Stomach (tissue), 4 donors: ENCODE data around the gene PRDM8.

Source experiments
- CTCF ChIP-seq, 7 experiments: fragments of 450-650 bp in 4 of 7; fragments of 200-600 bp in 3 of 7; sonication (generic) in 3 of 7; IDR thresholded peaks; one replicate each; pipeline ENCODE4 v1.5.1; 2016 to 2019; ENCODE audit warnings: antibody characterized with exemption in 7 of 7, control low read depth in 2 of 7, mild to moderate bottlenecking in 1 of 7
- POLR2A ChIP-seq, 4 donors: fragments of 450-650 bp; IDR thresholded peaks; one replicate each; pipeline ENCODE4 v1.6.1; 2016; ENCODE audit warnings: antibody characterized with exemption in 4 of 4, control low read depth in 2 of 4, mild to moderate bottlenecking in 1 of 4, moderate library complexity in 1 of 4
- POLR2AphosphoS5 ChIP-seq, 3 donors: sonication (generic); formaldehyde crosslinking; IDR thresholded peaks; one replicate each; pipeline ENCODE4 v1.6.1; 2016; ENCODE audit warnings: antibody characterized with exemption in 3 of 3

GRCh38 chr4:80220711-80221110 is 23.4 kb downstream of the PRDM8 start:
- TF ChIP-seq CTCF (IDR thresholded peaks at IDR 0.05) (no peak), POLR2AphosphoS5 (IDR thresholded peaks at IDR 0.05) (no peak), POLR2A (IDR thresholded peaks at IDR 0.05) (no peak)
